ENCODE measurements around the gene SART1.

- TF ChIP-seq EZH2 (IDR thresholded peaks at IDR 0.05) (no peak), POLR2AphosphoS5 (IDR thresholded peaks at IDR 0.05; ENCODE audit: borderline replicate concordance, low read depth, low read length) (no peak), FOXP2 (optimal IDR thresholded peaks at IDR 0.05; ENCODE audit: control extremely low read depth, extremely low read length, insufficient read depth) (no peak)
Observed at GRCh38 chr11:66002648-66003225, 41.2 kb downstream of the SART1 start.

All from SK-N-MC (cell line).